WERI-Rb-1 (cell line): Measurements from ENCODE around the gene PDCD1.
A peak's percentile ranks its signal among the peaks of the same experiment; 100 is the strongest.

ENCODE experiments used
- DNase-seq: peaks from one replicate; pipeline ENCODE4 v3.0.0-alpha.2; 2020
- H3K27ac ChIP-seq: fragments of 250-450 bp; sonication (Bioruptor Pico); 2 replicates; pipeline ENCODE4 v1.5.1; 2020; ENCODE audit warnings: mild to moderate bottlenecking, moderate library complexity
- H3K27me3 ChIP-seq: fragments of 250-450 bp; sonication (Bioruptor Pico); 2 replicates; pipeline ENCODE4 v1.5.1; 2021; ENCODE audit warnings: mild to moderate bottlenecking, low read depth, moderate library complexity; ENCODE audit not compliant: insufficient read depth, severe bottlenecking
- H3K36me3 ChIP-seq: fragments of 250-450 bp; sonication (Bioruptor Pico); 2 replicates; pipeline ENCODE4 v1.5.1; 2020; ENCODE audit warnings: mild to moderate bottlenecking, moderate library complexity
- H3K4me3 ChIP-seq: 2 replicates; pipeline ENCODE4 v1.5.1; 2011; ENCODE audit warnings: low read depth, mild to moderate bottlenecking, control low read depth, low read length
- H3K9me3 ChIP-seq: fragments of 250-450 bp; sonication (Bioruptor Pico); 2 replicates; pipeline ENCODE4 v1.5.1; 2021; ENCODE audit warnings: mild to moderate bottlenecking, moderate library complexity; ENCODE audit not compliant: severe bottlenecking
- CTCF ChIP-seq: IDR thresholded peaks from 2 replicates; pipeline ENCODE4 v1.5.1; 2011; ENCODE audit warnings: low read depth, mild to moderate bottlenecking, control low read depth, inconsistent platforms, low read length

Gene PDCD1

GRCh38 chr2:241851325-241852115, 7.2 kb downstream of the PDCD1 start:
- H3K27ac ChIP-seq: no peak overlapping the region
- TF ChIP-seq CTCF: no peak

GRCh38 chr2:241850544-241851324, 8.0 kb downstream of the PDCD1 start:
- Histone ChIP-seq H3K27ac (no peak overlapping the region), H3K27me3 (no peaks in the 10 kb centered on the region), H3K36me3 (no peaks in the 10 kb centered on the region), H3K4me3 (no peak overlapping the region), H3K9me3 (no peaks in the 10 kb centered on the region)
- no peak for DNase-seq
- peak; percentile 9; the same call in 1 of the 2 replicates for TF ChIP-seq CTCF

More at GRCh38 chr2:241851325-241852115, 7.2 kb downstream of the PDCD1 start:
- Histone ChIP-seq H3K9me3 (no peaks in the 10 kb centered on the region), H3K4me3 (no peak overlapping the region), H3K27me3 (no peaks in the 10 kb centered on the region), H3K36me3 (no peaks in the 10 kb centered on the region)
- no peak for DNase-seq

- Histone ChIP-seq H3K36me3 (no peaks in the 10 kb centered on the region), H3K27me3 (no peaks in the 10 kb centered on the region), H3K27ac (no peak overlapping the region), H3K4me3 (no peak overlapping the region), H3K9me3 (no peaks in the 10 kb centered on the region)
- no peak for DNase-seq
- no peak for TF ChIP-seq CTCF
Measured at GRCh38 chr2:241849616-241850543, 8.8 kb downstream of the PDCD1 start.

- no peaks in the 10 kb centered on the region for H3K9me3 ChIP-seq
- no peak overlapping the region for H3K27ac ChIP-seq
- TF ChIP-seq CTCF: no peak
- no peak for DNase-seq
- no peaks in the 10 kb centered on the region for H3K36me3 ChIP-seq
- no peak overlapping the region for H3K4me3 ChIP-seq
- no peaks in the 10 kb centered on the region for H3K27me3 ChIP-seq
Measured at GRCh38 chr2:241848761-241849615, 9.7 kb downstream of the PDCD1 start.

- Histone ChIP-seq H3K27ac (no peak overlapping the region), H3K36me3 (no peaks in the 10 kb centered on the region), H3K27me3 (no peaks in the 10 kb centered on the region), H3K9me3 (no peaks in the 10 kb centered on the region), H3K4me3 (no peak overlapping the region)
- no peak for TF ChIP-seq CTCF
- DNase-seq: no peak
Measured at GRCh38 chr2:241846406-241846805, 12.3 kb downstream of the PDCD1 start.
